Left hindlimb (tissue), 1 donor: ENCODE data around the gene INPP5D.
"Not testable (repeated sequence)": the region's sequence is repeated elsewhere in the genome, so short reads cannot be mapped to it uniquely, and the experiment has no call there.

Experiments used
- DNase-seq: peaks from one replicate; pipeline ENCODE4 v3.0.0-alpha.2; 2018

Gene INPP5D

DNA sequence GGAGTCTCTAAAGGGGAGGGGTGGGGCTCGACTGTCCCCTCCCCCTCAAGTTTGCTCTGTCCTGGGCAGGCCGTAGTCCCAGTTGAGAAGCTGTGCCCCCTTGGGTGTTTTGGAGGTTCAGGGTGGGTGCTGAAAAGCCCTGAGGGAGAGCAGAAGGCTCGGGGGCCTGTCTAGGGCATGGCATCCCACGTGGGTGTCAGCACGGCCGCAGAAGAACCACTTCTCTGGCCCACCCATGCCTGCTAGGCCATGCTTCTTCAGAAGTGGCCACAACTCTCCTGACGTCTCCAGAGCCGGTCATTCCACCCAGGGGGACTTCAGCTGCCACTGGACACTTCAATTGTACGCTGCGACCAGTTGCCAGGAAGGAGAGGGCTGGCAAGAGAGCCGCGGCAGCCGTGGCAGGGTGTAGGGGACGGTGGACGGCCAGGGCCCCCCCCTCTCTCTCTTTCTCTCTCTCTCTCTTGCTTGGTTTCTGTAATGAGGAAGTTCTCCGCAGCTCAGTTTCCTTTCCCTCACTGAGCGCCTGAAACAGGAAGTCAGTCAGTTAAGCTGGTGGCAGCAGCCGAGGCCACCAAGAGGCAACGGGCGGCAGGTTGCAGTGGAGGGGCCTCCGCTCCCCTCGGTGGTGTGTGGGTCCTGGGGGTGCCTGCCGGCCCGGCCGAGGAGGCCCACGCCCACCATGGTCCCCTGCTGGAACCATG lies at the start of gene INPP5D:
INPP5D (plus strand) TSS at position 546 of the 704 bp plus-strand sequence; CDS start at position 683, 137 bp downstream.
- no peak for DNase-seq

DNA sequence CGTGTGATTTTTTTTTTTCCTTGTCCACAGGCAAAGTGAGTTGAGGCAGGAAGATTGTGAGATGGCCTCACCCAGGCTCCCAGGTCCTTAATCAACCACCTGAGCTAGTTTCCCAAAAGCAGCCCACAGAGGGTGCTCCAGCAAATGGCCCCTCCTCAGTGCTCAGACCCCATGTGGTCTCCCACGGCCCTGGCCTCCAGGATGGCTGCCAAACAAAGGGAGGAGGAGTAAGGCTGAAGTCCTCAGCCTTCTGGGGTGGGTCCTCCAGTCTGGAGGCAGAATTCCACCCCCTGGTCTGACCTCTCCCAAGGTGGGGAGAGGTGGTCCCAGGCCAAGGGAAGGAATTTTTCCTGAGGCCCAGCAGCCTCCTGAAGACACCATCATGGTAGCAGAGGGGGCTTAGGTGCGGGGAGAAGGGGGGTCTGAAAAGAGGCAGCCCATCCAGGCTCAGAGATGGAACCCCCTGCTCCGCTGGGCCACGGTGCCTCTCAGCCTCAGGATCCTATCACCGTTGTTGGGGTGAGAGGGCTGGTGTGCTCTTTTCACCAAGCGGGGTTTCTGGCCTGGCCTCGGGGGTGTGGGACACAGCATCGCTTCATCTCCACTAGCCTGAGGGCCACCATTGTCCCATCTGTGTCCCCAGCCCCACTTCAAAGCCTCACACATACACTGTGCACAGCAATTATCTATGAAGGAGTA lies 49.4 kb upstream of the INPP5D start:
- peak; percentile 21 for DNase-seq

DNA sequence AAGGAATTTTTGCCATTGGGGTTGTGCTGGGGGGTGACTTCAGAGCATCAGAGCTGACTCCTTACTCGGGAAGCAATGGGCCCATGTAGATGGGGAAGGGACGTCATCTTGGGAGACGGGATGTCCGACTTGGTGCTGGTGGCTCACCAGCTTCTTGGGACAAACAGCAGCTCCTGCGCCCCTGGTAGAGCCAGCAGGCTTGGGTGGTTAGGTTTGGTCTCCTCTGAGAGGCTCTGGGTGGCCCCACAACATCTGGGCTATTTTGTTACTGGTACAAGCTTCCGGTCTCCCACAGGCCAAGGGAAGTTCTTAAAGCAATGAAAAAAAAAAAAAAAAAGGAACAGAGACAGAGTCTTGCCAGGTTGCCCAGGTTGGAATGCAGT lies 48.9 kb upstream of the INPP5D start:
- peak; percentile 5 for DNase-seq

DNA sequence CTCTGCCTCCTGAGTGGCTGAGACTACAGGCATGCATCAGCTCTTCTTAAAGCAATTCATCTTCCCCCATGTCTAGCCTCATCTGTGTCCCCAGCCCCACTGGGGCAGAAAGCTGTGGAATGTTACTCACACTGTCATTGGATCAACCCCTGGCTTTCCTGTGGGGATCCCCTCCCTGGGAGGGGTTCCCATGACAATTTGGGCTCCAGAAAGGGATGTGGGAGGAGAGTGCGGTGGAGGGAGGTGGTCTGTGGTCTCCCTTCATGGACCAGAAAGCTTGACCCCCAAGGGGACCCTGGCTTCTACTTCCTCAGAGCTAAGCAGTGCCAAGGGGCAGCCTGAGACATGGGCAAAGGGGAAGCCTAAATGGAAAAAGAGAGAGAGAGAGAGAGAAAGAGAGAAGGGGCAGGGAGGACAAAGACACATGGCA lies 48.4 kb upstream of the INPP5D start:
- DNase-seq: peak; percentile 33

DNA sequence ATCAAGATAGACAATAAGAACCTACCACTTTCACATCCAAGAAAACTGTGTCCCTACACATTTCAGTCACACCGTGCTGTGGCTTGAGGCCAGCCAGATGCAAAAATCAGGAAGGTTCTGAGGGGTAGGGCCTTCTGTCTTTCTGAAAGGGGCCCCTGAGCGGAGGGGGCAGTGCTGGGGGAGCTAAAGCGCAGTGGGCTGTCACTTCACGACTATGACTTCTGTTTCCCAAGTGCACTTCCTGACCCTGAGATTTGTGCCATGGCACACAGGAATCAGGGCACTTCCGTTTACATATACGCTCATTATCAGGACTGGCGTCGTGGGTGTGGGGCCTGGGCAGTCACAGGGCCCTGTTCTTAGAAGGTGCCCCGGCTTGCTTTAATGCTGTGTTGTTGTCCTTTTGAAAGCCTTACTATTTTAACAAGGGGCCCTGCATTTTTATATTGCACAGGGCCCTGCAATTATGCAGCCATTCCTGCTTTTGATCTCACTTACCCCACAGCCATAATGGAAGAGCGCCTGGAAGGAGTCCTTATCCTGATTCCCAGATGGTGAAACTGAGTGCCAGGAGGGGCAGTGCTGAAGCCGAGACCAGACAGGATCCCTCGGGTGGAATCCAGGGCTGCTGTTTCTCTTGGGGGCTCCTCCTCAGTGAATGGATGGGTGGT lies 47.7 kb upstream of the INPP5D start:
- peak; percentile 31 for DNase-seq

DNA sequence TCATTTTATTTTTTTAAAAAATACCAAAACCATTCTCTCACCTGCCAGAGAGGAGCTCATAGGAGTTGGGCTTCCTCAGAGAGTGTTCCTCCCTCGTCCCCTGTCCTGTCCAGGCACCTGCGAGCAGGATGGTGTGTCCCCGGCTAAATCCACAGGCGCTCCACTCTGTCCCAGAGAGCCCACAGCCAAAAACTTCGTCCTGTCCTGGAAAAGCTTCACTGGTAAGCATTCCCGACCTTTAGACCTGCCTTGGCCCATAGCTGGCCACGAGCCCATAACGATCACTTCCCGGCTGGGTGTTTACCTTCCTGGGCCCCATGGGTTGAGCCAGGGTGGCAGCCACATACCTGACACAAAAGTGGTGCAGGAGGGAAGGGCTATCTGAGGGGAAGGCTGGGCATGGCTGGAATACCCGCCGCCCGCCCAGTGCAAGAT lies 47.1 kb upstream of the INPP5D start, which contains the start of gene NGEF:
NGEF (minus strand) TSS at position 230 of the 435 bp plus-strand sequence. CDS start 38,366 bp downstream, outside the sequence.
- no peak for DNase-seq

DNA sequence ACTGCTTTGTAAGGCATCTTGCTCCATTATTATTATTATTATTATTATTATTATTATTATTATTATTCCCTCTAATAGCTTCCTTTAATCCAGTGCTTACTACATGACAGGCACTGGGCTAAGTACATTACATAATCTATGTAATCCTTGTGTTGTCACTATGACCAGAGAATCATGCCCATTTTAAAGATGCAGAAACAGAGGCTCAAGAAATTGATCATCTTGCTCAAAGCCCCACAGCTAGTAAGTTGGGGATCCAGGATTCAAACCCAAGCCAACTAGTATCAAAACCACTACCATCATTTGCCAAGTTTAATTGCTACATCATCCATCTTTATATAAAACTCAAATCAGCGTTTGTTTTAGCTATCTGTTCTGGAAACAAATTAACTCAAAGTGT lies 46.5 kb upstream of the INPP5D start:
- DNase-seq: no peak

DNA sequence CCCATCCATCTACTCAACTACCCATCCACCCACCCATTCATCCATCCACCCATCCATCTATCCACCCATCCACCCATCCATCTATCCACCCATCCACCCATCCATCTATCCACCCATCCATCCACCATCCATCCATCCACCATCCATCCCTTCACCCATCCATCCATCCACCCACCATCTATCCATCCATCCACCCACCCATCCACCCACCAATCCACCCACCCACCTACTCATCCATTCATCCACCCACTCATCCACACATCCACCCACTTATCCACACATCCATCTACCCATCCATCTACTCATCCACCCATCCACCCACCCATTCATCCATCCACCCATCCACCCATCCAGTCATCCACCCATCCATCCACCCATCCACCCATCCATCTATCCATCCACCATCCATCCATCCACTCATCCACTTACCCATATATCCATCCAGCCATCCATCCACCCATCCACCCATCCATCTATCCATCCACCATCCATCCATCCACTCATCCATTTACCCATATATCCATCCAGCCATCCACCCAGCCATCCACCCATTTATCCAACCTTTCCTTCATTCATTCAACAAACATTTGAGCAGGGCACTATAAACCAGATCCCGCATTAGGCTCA lies 45.0 kb upstream of the INPP5D start:
- DNase-seq: no peak

DNA sequence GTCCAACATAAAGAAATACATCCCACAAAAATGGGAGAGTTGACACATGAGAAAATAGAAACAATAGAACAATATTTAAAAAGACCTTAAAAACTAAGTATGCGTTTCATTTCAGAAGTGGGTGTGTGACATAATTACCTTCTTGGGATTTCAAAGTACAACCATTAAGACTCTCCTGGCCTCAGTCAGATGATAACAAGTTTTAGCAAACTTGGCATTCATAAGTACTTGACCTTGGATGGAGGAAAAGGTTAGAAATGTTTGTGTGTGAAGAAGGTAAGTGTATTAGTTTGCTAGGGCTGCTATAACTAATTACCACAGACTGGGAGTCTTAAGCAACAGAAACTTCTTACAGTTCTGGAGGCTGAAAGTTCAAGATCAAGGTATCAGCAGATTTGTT lies 42.2 kb upstream of the INPP5D start:
- no peak for DNase-seq

DNA sequence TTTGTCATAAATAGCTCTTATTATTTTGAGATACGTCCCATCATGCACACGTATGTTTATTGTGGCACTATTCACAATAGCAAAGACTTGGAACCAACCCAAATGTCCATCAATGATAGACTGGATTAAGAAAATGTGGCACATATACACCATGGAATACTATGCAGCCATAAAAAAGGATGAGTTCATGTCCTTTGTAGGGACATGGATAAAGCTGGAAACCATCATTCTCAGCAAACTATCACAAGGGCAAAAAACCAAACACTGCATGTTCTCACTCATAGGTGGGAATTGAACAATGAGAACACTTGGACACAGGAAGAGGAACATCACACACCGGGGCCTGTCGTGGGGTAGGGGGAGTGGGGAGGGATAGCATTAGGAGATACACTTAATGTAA lies 40.5 kb upstream of the INPP5D start:
- DNase-seq: not testable (repeated sequence)

DNA sequence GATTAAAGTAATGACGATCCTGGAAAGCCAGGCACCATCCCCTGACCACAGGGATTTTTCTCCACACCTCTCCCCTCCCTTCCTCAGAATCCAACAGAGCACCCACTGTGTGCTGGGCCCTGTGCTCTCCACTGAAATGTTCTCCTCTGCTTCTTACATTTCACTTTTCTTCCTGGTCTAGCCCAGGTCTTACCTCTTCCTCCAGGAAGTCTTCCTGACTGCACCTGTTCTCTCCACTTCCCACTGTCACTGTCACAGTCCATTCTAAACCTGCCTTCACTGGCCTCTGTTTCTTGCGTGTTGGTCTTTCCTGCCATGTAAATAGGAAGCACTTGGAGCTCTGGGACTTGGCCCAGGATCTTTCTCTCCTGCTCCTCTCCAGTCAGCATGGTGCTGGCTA lies 39.7 kb upstream of the INPP5D start:
- DNase-seq: no peak

DNA sequence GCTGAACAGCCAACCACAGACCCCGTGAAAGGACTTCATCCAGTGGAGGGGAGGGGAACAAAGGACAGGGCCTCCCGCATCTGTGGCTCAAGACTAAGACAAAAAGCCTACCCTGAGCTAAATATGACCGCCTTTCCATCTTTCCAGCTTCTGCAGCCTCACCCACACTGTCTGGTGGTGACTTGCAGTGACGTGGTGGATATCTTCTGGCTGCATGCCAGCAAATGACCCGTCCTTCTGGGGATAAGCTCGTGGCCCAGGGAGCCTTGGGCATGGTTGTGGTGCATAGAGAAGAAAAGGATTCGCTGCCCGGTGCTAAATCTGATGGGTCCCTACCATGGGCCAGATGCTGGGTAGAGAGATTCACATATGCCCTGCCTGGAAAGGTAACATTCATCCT lies 38.4 kb upstream of the INPP5D start:
- DNase-seq: no peak

DNA sequence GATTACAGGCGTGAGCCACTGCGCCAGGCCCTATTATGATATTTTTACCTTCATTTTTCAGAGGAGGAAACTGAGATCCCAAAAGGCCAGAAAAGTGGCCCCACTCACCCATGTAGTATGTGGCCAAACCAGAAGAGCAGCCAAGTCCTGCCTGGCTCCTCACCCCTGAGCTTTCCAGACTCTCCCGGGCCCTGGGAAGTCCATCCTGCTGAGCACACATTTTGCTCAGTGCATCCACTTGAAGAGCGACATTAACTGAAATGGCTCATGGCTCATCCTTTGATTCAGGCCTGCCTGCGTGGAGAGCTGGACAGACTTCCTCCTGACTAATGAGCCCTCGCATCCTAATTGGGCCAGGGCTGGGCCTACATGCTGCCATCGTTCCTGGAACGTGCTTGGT lies 37.6 kb upstream of the INPP5D start:
- DNase-seq: no peak

DNA sequence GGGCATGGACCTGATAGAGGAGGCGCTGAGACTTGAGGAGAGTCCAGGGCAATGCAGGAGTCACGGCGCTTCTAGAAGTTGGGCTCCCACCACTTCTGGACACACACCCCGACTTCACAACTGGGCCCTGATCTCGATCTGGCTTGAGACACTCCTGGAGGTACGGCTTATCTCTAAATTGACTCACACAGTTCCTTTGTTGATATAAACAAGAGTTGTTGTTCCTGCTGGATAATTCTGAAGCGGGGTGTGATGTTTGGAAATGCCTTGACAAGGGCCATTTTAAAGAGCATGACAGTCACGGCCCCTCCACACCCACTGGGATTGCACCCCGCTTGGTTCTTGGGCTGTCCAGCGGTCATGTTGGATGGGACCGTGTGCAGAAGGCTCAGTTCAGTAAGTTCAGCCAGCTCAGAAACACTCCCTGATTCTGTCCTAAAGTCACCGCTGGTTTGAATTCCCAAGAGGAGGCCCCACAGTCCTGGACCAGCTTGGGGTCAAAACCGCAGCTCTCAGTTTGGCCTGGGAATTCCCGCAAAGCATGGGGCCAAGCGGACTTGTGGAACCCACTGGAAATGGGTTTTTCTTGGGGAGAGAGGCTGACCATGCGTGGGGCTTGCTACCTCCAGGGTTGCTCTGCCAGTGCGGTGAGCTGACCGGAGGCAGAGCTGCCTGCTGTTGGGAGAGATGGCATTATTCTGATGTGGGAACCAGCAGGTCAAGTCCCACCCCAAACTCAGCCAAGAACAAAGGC lies 37.0 kb upstream of the INPP5D start:
- no peak for DNase-seq

DNA sequence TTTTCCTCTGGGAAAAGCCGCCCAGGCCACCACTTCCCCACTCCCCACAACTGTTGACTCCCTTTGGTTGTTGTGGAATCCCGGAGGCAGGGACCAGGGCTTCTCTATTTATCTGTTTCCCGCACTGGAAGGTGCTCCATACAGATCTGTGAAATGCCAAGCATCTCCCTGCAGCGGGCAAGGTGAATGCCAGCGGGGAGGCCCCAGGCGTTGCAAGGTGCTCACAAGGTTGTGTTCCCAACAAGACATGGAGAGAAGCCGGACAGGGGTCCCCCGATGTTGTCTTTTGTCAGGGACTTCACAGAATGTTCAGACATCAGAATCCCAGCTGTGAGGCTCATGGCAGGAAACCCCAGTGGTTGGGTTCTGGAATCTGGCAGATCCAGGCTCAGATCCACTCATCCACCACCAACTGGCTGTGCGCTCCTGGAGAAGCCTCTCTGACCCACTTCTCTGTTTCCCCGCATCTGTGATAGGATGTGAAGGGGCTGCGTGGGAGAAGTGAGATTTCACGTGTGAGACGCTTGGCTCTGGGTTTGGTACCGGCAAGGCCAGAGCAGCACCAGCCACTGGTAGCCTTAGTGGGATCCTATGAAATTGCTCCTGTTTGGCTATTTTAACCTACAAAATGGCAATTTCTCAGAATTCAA lies 36.3 kb upstream of the INPP5D start:
- no peak for DNase-seq

DNA sequence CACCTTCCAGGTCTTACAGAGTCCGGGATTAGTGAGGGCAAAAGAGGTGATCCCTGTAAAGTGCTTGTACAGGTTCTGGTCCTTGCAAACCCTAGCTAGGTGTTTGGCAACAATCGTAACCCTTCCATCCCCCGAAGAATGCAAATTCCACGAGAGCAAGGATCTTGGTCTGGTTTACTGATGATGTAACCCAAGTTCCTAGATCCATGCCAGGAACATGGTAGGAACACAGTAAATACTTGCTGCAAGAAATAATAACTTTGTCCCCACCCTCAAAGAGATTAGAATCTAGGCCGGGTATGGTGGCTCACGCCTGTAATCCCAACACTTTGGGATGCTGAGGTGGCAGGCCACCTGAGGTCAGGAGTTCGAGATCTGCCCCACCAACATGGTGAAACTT lies 34.4 kb upstream of the INPP5D start:
- no peak for DNase-seq

DNA sequence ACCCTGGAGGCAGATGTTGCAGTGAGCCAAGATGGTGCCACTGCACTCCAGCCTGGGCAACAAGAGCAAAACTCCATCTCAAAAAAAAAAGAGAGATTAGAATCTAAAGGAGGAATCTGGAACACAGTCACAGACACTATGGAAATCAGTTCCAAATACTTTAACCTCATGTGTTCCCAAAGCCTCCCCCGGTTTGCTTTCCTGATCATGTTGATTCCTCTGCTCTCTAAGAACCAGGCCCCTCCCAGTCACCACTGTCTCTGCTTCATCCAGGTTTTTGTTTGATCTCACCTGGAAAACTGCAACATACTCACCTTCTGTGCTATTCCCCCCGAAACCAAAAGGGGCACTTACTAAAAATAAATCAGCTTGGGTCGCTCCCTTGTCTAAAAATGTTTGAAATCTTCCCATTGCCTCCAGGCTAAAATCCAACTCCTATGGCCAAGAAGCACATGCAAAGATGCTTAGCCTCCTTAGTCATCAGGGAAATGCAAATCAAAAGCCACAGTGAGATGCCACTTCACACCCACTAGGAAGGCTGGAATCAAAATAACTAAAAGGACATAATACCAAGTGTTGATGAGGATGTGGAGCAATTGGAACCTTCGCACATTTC lies 33.8 kb upstream of the INPP5D start:
- DNase-seq: no peak

DNA sequence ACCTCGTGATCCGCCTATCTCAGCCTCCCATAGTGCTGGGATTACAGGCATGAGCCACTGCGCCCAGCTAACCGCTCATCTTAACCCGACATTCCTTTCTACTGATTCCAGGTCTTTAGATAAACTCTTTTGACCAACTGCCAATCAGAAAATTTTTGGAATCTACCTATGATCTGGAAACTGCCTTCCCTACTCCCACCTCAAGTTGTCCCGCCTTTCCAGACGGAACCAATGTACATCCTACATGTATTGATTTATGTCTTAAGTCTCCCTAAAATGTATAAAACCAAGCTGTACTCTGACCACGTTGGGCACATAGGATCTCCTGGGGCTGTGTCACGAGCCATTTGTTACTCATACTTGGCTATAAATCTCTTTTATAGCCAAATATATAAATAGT lies 30.8 kb upstream of the INPP5D start:
- no peak for DNase-seq

DNA sequence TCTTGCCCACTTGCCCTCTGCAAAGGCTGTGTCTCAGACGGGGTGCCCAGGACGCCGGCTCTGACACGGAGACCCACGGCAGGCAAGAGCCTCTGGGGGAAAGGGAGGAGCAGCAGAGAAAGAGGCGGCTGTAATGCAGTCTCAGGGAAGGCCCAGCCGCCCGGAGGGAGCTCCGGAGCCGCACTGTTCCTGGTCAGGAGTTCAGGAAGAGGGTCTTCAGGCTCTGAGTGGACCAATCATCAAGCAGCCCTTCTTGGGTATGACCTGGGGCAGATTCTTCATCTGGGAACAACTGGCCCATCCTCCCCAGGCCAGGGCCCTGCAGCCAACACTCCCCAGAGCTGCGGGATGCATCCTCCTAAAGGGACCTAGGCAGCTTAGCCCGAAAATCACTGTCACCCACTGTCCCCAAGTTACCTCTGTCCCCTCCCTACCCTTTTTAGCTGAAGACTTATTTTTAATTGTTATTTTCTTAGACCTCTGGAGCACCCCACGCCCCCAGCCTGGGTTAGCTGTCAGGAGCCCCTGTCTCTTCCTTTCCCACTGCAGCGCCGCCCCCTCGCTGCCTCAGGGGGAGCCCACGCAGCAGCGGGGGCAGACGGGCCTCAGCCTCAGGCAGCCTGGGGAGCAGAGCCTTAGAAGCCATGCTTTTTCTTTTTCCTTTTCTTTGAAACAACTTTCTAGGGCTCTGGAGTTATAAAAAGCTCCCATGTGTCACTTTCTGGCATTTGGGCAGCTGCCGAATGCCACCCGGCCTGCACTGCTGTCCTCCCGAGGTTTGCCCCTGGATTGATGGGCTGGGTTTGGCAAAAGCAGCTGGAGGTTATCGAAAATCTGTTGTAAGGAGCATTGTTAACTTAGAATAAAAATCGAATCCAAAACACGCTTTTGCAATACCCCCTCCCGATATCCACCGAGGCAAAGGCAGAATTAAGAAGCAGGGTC lies 28.3 kb upstream of the INPP5D start:
- DNase-seq: no peak

DNA sequence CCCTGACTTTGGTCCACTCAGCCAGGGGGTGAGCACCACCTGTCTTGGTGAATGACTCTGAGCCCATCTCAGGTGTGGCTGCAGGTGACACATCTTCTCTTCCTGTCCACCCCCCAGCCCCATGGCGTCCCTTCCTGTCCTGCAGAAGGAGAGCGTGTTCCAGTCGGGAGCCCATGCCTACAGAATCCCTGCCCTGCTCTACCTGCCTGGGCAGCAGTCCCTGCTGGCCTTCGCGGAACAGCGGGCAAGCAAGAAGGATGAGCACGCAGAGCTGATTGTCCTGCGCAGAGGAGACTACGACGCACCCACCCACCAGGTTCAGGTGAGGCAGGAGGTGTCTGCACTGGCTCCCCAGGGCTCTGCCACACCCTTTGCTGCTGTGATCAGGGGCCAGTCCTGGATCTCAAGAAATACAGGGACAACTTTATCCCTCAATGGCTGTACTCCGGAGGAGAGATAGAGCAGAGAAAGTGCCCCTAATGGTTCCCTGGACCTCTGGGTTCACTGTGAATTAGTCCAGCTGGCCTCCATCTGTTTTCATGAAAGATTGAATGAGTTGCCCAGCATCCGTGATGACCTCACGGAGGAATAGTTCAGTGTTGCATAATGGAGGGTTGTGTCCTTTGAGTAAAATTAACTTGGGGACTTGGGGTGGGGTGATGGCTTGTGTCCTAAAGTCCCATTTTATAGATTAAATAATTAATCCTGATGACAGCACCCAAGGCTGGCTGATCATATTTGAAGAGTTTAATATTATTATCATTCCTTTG lies 27.4 kb upstream of the INPP5D start, which contains the start of gene NEU2:
NEU2 (plus strand) TSS at position 122 of the 770 bp plus-strand sequence; CDS start at position 122, 0 bp downstream.
- DNase-seq: no peak
